ENCODE data around the gene OR52E6. TPM values are rescaled to one million over a fixed set of nuclear protein-coding genes. Genes with fewer than 3 reads are reported as not detected.
A peak's percentile ranks its signal among the peaks of the same experiment; 100 is the strongest.

OR52E6 gene
- total RNA-seq, 4 donors from 2014 or later: not detected

GRCh38 chr11:5831196-5831829 is 10.4 kb downstream of the OR52E6 start:
- no peak for ATAC-seq (ENCODE audit: low FRiP score)
- DNase-seq (ENCODE audit: low spot score): no peak

DNA sequence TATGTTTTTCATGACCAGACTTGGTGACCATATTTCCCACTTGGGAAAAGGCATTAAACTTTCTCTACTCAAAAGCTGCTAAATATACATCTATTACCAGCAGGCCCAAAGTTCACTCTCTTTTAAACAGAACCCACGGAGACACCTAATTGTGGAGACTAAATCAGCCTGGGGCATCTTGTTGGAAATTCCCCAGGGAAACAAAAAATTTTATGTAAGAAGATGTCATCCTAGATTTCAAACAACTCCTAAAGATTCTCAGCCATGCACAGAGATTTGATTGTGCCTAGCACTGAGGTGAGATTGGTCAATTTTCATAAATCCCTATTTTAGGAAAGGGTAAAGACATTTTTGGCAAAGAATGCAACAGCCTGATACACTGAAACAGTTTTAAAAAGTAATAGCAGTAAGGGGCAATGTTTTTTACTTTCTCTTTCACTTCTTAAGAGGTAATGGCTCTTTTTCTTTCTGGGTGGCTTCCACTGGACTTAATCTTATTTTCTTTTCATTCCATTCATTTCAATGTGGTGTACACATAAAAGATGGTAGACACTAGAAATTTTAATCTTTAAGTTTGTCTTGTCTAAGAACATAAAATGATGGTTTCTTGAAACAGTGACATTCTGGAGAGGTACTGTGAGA is 23.3 kb downstream of the OR52E6 start:
- no peak for ATAC-seq (ENCODE audit: low FRiP score)

More at GRCh38 chr11:5831196-5831829, 10.4 kb downstream of the OR52E6 start:
- TF ChIP-seq, protein P1, sequence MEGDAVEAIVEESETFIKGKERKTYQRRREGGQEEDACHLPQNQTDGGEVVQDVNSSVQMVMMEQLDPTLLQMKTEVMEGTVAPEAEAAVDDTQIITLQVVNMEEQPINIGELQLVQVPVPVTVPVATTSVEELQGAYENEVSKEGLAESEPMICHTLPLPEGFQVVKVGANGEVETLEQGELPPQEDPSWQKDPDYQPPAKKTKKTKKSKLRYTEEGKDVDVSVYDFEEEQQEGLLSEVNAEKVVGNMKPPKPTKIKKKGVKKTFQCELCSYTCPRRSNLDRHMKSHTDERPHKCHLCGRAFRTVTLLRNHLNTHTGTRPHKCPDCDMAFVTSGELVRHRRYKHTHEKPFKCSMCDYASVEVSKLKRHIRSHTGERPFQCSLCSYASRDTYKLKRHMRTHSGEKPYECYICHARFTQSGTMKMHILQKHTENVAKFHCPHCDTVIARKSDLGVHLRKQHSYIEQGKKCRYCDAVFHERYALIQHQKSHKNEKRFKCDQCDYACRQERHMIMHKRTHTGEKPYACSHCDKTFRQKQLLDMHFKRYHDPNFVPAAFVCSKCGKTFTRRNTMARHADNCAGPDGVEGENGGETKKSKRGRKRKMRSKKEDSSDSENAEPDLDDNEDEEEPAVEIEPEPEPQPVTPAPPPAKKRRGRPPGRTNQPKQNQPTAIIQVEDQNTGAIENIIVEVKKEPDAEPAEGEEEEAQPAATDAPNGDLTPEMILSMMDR (IDR thresholded peaks at IDR 0.05): no peak

DNA sequence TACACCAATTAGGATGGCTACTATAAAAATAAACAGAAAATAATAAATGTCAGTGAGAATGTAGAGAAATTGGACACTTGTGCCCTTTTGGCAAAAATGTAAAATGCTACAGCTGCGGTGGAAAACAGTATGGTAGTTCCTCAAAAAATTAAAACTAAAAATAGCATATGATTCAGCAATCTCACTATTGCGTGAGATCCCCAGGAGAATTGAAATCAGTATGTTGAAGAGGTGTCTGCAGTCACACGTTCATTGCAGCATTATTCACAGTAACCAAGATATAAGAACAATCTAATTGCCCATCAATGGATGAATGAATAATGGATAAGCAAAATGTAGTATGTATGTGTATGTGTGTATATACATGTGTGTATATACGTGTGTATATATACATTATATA is 26.2 kb downstream of the OR52E6 start:
- TF ChIP-seq, protein P1 (IDR thresholded peaks at IDR 0.05): no peak
- DNase-seq (ENCODE audit: low spot score) (no peak), ATAC-seq (ENCODE audit: low FRiP score) (no peak)

More for the DNA sequence above, 23.3 kb downstream of the OR52E6 start:
- TF ChIP-seq, protein P1 (IDR thresholded peaks at IDR 0.05): no peak
- DNase-seq (ENCODE audit: low spot score): no peak

DNA sequence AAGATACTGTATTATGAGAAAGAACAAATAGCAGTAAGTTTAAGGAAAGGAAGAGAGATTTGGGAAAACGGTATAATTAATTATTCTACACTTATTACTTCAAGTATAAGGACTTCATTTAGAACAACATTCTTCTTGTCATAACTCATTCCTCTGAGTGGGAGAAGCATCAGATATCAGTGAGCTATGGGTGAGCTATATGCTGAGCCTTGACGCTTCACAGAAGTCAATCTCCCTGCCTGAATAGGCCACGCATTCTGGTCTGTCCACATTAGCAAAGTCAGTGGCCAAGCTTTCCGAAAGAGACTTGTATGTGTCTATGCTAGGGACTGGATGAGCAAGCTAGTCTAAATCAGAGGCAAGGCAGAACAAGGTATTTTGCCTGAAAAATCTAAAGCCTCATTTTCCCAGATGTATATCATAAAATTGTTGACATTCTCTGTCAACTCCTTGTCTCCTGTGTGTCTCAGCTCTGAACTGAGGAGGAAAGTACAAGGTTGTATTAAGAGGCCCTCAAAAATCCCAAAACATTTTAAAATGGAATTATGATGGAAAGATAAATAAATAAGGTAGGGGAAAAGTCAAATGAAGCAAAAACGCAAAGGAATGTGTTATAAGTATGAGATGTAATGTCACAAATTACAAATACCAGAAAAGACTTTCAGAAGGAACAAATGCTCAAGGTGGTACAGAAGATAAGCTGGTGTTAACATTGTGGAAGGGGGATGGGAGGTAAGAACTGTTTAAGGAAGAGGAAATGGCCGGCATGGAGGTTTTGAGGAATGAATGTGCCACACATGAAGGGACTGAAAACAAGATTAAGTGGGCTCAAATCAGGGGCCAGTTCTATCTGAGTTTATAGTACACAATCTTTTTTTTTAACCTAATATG is 31.5 kb downstream of the OR52E6 start:
- TF ChIP-seq, protein P1 (IDR thresholded peaks at IDR 0.05): no peak
- DNase-seq (ENCODE audit: low spot score) (no peak), ATAC-seq (ENCODE audit: low FRiP score) (no peak)

- DNase-seq (ENCODE audit: low spot score): no peak
- ATAC-seq (ENCODE audit: low FRiP score): no peak
- TF ChIP-seq, protein P1 (IDR thresholded peaks at IDR 0.05): no peak
Measured at GRCh38 chr11:5809122-5809519, 32.6 kb downstream of the OR52E6 start.

DNA sequence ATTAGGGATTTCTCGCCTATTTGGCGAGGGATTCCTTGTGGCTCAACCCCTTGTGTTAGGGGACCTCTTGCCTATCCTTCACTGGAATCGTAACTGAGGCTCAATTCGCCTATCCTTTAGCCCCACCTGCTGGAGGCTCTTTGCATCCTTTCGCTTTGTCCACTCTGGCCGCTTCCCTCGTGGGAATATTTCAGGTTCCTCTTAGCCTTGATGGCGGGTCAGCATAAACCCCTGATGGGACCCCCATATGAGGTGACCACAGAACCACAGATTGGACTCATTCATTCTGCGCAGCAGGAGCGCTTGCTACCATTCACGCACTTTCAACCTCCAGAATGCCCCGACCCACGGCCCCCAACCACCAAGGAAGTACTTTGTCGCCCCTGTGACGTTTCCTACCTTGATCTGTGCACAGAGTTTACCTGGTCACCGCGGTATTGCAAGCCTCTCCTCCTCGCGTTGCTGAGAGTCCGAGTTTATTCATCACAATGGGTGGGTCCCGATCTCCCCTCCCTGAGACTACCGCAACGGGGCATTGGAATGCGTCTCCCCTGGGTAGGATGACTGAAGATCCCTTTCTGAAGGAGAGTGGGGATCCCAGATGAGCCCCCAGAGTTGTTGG is 33.1 kb downstream of the OR52E6 start, which contains the start of gene OR52N2:
OR52N2 (plus strand) TSS at position 425 of the 622 bp plus-strand sequence. CDS start 11,412 bp downstream, outside the sequence.
- DNase-seq (ENCODE audit: low spot score): peak; percentile 67
- peak; percentile 76 for ATAC-seq (ENCODE audit: low FRiP score)
- TF ChIP-seq, protein P1 (IDR thresholded peaks at IDR 0.05): peak in 2 of 3 donors; percentile 13 to 79

Measured in omental fat pad (tissue), 4 donors.